ENCODE measurements around the gene ARHGAP28.
"Not testable (repeated sequence)": the region's sequence is repeated elsewhere in the genome, so short reads cannot be mapped to it uniquely, and the experiment has no call there.

The ARHGAP28 gene

GRCh38 chr18:6775702-6776101 lies 46.2 kb downstream of the ARHGAP28 start:
- DNase-seq (ENCODE audit: low read depth in 3 of 3), result no peak

DNA sequence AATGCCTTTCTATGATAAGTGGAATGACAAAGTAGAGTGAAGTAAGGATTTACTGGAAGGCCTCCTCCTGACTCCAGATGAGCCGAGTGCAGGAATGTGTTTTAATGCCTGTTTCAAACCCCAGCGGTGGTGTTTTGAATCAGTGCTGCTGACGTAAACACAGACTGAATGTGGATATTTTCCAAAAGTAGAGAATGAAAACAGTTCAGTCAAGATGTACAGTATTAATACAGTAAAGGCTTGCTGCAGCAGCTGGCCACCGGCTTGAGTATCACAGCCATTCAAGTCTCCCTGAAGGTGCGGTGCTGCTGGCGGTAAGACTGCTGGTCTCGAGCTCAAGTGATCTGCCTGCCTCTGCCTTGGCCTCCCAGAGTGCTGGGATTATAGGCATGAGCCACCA lies 46.7 kb downstream of the ARHGAP28 start:
- DNase-seq (ENCODE audit: low read depth in 3 of 3), result no peak

- no peak for DNase-seq (ENCODE audit: low read depth in 3 of 3)
These were observed 48.0 kb downstream of the ARHGAP28 start for GRCh38 chr18:6777509-6777908.

- no peak for DNase-seq (ENCODE audit: low read depth in 3 of 3)
These were observed 49.1 kb downstream of the ARHGAP28 start for GRCh38 chr18:6778459-6779247.

GRCh38 chr18:6781142-6781714 lies 51.7 kb downstream of the ARHGAP28 start:
- DNase-seq (ENCODE audit: low read depth in 3 of 3), result no peak

- no peak for DNase-seq (ENCODE audit: low read depth in 3 of 3)
These were observed 52.3 kb downstream of the ARHGAP28 start for GRCh38 chr18:6781796-6782195.

- no peak for DNase-seq (ENCODE audit: low read depth in 3 of 3)
These were observed 53.3 kb downstream of the ARHGAP28 start for GRCh38 chr18:6782861-6783260.

- no peak for DNase-seq (ENCODE audit: low read depth in 3 of 3)
These were observed 54.5 kb downstream of the ARHGAP28 start for GRCh38 chr18:6784046-6784445.

DNA sequence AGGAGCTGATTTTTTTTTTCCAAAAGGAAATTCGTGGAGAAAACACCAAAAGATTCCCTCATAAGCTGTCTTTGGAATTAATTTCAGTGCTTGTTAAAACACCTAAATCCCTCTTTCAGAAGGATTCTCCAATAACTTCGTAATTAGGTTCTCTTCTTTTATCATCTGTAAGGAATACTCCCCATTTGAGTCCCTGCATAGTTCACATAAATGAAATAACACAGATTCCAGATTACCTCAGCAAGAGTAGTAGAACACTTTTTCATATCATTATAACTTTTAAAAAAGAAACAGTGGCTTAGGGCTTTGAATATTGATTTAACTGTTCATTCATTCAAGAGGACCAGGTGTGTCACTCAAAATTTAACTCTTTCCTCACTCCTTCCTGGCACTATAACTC lies 55.5 kb downstream of the ARHGAP28 start:
- no peak for DNase-seq (ENCODE audit: low read depth in 3 of 3)

DNA sequence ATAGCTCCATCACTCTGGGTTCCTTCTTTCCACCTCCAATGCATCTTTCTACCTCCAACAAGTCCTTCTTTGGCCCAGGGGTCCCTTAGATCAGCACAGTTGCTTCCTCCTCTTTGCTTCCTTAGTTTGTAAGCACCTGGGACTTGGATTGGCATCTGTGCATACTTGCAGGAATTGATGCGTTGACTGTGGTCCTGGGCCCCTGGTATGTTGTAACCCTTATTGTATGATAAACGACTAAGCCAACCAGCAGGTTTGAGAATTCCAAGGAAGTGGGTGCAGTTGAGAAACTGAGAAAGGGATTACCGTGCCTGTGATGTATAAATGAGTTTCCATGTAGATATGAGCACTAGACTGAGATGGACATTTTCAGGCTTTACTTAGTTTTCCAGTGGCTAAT lies 55.9 kb downstream of the ARHGAP28 start:
- no peak for DNase-seq (ENCODE audit: low read depth in 3 of 3)

- no peak for DNase-seq (ENCODE audit: low read depth in 3 of 3)
These were observed 62.9 kb downstream of the ARHGAP28 start for GRCh38 chr18:6792391-6792790.

- no peak for DNase-seq (ENCODE audit: low read depth in 3 of 3)
These were observed 63.9 kb downstream of the ARHGAP28 start for GRCh38 chr18:6793455-6793854.

DNA sequence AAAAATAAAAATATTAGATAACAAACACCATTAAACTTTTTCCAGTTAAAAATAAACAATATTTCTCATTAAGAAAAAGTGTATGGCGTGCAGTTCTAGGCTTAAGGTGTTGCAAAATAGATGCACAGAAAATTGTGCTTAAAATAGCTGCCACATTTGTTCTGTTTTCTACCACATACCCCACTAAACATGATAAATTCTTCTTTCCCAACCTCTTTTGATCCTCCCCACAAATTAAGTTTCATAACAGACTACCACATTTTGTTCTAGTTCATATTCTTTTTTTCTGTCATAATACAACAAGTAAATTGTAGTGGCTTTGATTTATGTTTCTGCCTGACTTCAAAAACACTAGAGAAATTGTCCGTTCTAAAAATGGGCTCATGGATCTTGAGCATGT lies 64.5 kb downstream of the ARHGAP28 start:
- DNase-seq (ENCODE audit: low read depth in 3 of 3), result no peak

DNA sequence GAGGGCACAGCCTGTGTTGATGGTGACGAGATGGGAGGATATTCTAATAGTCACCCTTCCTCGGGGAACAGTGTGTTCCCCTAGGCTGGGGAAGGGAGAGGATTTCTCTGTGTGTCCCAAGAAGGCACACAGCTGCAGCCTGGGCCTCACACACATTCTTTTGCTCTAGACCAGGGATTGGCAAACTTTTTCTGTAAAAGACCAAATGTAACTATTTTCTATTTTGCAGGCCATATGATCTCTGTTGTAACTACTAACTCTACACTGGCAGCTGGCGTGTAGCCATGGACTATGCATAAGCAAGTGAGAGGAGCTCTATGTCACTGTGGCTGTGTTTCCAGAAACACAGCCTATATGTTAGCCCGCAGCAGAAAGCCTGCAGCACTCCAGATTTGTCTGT lies 65.8 kb downstream of the ARHGAP28 start:
- no peak for DNase-seq (ENCODE audit: low read depth in 3 of 3)

GRCh38 chr18:6796511-6796910 lies 67.0 kb downstream of the ARHGAP28 start:
- no peak for DNase-seq (ENCODE audit: low read depth in 3 of 3)

DNA sequence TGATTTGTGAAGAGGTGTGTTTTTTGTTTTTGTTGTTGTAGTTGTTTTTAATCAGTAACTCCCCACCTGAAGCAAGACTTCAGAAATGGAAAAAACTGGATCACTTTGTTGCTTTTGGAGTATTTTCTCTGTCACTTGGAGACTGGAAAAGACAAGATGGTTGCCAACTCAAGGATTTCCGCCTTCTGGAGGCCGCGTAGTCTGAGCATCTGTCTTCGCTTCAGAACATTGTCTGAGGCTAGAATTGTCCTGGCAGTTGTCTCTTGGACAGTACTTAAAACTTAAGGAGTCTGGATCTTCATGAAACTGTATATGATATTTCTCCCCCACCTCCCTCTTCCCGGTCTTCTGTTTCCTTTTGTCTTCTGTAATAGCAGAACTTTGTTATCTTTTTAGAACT lies 67.7 kb downstream of the ARHGAP28 start:
- DNase-seq (ENCODE audit: low read depth in 3 of 3), result no peak

- no peak for DNase-seq (ENCODE audit: low read depth in 3 of 3)
These were observed 69.4 kb downstream of the ARHGAP28 start for GRCh38 chr18:6798896-6799295.

DNA sequence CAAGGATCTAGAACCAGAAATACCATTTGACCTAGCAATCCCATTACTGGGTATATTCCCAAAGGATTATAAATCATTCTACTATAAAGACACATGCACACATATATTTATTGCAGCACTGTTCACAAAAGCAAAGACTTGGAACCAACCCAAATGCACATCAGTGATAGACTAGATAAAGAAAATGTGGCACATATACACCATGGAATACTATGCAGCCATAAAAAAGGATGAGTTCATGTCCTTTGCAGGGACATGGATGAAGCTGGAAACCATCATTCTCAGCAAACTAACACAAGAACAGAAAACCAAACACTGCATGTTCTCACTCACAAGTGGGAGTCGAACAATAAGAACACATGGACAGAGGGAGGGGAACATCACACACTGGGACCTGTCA lies 70.8 kb downstream of the ARHGAP28 start:
- DNase-seq (ENCODE audit: low read depth in 3 of 3), result not testable (repeated sequence)

GRCh38 chr18:6807515-6808257 lies 78.2 kb downstream of the ARHGAP28 start:
- DNase-seq (ENCODE audit: low read depth in 3 of 3), result no peak

GRCh38 chr18:6810191-6810590 lies 80.7 kb downstream of the ARHGAP28 start:
- no peak for DNase-seq (ENCODE audit: low read depth in 3 of 3)

DNA sequence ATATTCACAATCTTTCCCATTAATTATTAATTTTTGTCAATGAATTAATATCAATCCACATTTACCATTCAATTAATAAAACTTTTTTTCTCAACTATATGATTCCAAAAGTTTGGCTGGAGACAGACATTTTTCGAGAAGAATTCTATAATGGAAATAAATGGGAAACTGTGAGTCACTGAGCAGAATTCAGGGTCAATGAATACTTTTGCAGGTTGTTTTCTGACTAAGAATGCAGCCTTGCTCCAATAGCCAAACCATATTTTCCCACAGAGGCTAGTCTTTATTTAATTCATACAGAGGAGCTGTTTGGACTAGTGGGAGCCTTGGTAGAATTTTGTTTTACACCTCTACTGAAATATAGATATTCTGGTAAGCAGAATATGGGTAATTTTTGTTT lies 82.3 kb downstream of the ARHGAP28 start:
- no peak for DNase-seq (ENCODE audit: low read depth in 3 of 3)

DNA sequence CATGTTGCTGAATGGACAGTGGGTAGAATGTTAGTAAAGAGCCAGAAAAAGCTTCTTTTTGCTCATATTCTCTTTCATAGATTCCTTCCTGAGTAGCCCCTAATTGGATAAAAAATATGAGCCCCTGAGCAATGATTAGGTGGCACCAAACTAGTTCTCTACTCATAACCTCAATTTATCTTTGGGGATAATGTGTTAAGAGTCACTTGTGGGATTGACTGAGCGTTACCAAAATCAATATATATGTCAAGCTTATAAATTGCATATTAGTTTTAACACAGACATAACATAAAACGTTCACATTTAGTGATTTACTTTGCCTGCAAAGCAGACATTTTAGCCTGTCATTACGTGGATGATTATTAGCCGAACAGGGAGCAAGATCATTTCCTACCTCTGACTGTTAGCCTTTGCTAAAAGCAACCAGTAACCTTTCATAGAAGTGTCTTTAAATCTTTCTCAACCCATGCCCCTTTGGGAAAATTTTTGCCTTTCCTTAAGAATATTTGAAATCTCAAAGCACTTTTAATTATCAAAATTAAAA lies 85.4 kb downstream of the ARHGAP28 start:
- no peak for DNase-seq (ENCODE audit: low read depth in 3 of 3)

GRCh38 chr18:6816154-6816553 lies 86.6 kb downstream of the ARHGAP28 start:
- DNase-seq (ENCODE audit: low read depth in 3 of 3), result no peak
